HL-60 (cell line): ENCODE data around the gene DTX1.

Experiments used
- GABPA ChIP-seq: IDR thresholded peaks from 2 replicates; pipeline ENCODE4 v1.6.1; 2012; ENCODE audit warnings: low read depth
- POLR2AphosphoS5 ChIP-seq: IDR thresholded peaks from 2 replicates; pipeline ENCODE4 v1.6.1; 2012; ENCODE audit warnings: low read depth
- SPI1 ChIP-seq: IDR thresholded peaks from 2 replicates; pipeline ENCODE4 v1.6.1; 2012; ENCODE audit warnings: low read depth, mild to moderate bottlenecking, borderline replicate concordance
- TF ChIP-seq, protein P1 (sequence below): IDR thresholded peaks from one replicate; pipeline ENCODE4 v1.5.1; 2011; ENCODE audit warnings: low read length, control low read depth, inconsistent platforms; ENCODE audit not compliant: insufficient read depth
- TF ChIP-seq, protein P2 (sequence below): IDR thresholded peaks from 2 replicates; pipeline ENCODE4 v1.6.1; 2012; ENCODE audit warnings: low read depth; ENCODE audit not compliant: insufficient replicate concordance

DNA sequence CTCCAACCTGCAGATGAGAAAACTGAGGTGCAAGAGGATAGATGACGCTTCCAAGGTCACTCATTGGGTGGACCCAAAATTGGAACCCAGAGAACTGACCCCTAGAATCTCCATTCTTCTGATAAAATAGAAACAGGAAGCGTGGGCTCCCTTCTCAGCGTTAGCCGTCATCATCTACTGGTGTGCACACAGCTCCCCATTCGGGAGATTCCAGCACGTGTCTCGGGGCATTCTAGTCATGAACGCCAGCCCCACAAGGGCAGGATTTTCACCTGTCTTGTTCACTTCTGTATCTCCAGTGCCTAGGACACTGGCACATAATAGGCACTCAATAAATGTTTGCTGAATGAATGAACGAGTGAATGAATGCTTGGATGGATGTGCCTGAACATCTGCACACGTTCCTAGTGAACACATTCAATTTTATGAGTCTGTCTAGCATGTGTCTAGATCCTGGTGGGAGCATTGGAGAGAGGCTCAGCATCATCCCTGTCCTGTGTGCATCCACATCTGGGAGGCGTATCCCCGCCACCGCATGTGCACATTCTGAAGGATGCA is 48.5 kb downstream of the DTX1 start:
- TF ChIP-seq, protein P1, sequence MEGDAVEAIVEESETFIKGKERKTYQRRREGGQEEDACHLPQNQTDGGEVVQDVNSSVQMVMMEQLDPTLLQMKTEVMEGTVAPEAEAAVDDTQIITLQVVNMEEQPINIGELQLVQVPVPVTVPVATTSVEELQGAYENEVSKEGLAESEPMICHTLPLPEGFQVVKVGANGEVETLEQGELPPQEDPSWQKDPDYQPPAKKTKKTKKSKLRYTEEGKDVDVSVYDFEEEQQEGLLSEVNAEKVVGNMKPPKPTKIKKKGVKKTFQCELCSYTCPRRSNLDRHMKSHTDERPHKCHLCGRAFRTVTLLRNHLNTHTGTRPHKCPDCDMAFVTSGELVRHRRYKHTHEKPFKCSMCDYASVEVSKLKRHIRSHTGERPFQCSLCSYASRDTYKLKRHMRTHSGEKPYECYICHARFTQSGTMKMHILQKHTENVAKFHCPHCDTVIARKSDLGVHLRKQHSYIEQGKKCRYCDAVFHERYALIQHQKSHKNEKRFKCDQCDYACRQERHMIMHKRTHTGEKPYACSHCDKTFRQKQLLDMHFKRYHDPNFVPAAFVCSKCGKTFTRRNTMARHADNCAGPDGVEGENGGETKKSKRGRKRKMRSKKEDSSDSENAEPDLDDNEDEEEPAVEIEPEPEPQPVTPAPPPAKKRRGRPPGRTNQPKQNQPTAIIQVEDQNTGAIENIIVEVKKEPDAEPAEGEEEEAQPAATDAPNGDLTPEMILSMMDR = no peak
- TF ChIP-seq POLR2AphosphoS5 (no peak), GABPA (no peak), SPI1 (no peak)
- TF ChIP-seq, protein P2, sequence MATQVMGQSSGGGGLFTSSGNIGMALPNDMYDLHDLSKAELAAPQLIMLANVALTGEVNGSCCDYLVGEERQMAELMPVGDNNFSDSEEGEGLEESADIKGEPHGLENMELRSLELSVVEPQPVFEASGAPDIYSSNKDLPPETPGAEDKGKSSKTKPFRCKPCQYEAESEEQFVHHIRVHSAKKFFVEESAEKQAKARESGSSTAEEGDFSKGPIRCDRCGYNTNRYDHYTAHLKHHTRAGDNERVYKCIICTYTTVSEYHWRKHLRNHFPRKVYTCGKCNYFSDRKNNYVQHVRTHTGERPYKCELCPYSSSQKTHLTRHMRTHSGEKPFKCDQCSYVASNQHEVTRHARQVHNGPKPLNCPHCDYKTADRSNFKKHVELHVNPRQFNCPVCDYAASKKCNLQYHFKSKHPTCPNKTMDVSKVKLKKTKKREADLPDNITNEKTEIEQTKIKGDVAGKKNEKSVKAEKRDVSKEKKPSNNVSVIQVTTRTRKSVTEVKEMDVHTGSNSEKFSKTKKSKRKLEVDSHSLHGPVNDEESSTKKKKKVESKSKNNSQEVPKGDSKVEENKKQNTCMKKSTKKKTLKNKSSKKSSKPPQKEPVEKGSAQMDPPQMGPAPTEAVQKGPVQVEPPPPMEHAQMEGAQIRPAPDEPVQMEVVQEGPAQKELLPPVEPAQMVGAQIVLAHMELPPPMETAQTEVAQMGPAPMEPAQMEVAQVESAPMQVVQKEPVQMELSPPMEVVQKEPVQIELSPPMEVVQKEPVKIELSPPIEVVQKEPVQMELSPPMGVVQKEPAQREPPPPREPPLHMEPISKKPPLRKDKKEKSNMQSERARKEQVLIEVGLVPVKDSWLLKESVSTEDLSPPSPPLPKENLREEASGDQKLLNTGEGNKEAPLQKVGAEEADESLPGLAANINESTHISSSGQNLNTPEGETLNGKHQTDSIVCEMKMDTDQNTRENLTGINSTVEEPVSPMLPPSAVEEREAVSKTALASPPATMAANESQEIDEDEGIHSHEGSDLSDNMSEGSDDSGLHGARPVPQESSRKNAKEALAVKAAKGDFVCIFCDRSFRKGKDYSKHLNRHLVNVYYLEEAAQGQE = no peak
